Measurements from ENCODE around the gene GAS7.
"Not testable (repeated sequence)": the region's sequence is repeated elsewhere in the genome, so short reads cannot be mapped to it uniquely, and the experiment has no call there.

The GAS7 gene

GRCh38 chr17:10021272-10021984, 177.0 kb downstream of the GAS7 start:
- DNase-seq (ENCODE audit: low read depth in 3 of 3), result no peak

GRCh38 chr17:10019941-10020451, 178.4 kb downstream of the GAS7 start:
- no peak for DNase-seq (ENCODE audit: low read depth in 3 of 3)

- no peak for DNase-seq (ENCODE audit: low read depth in 3 of 3)
Measured at GRCh38 chr17:10018461-10018891, 179.9 kb downstream of the GAS7 start.

- not testable (repeated sequence) for DNase-seq (ENCODE audit: low read depth in 3 of 3)
Measured at GRCh38 chr17:10016958-10017570, 181.3 kb downstream of the GAS7 start.

- no peak for DNase-seq (ENCODE audit: low read depth in 3 of 3)
Measured at GRCh38 chr17:10013365-10014112, 184.9 kb downstream of the GAS7 start.

GRCh38 chr17:10010752-10011151, 187.7 kb downstream of the GAS7 start:
- no peak for DNase-seq (ENCODE audit: low read depth in 3 of 3)

- DNase-seq (ENCODE audit: low read depth in 3 of 3), result no peak
Measured at GRCh38 chr17:10003705-10004104, 194.7 kb downstream of the GAS7 start.

GRCh38 chr17:10002567-10003360, 195.6 kb downstream of the GAS7 start:
- not testable (repeated sequence) for DNase-seq (ENCODE audit: low read depth in 3 of 3)

GRCh38 chr17:10001306-10001873, 197.0 kb downstream of the GAS7 start:
- DNase-seq (ENCODE audit: low read depth in 3 of 3), result no peak

GRCh38 chr17:9999919-10000695, 198.3 kb downstream of the GAS7 start:
- no peak for DNase-seq (ENCODE audit: low read depth in 3 of 3)

- DNase-seq (ENCODE audit: low read depth in 3 of 3), result no peak
Measured at GRCh38 chr17:9998060-9998459, 200.3 kb downstream of the GAS7 start.

- no peak for DNase-seq (ENCODE audit: low read depth in 3 of 3)
Measured at GRCh38 chr17:9994761-9995160, 203.6 kb downstream of the GAS7 start.

- DNase-seq (ENCODE audit: low read depth in 3 of 3), result no peak
Measured at GRCh38 chr17:9991796-9992195, 206.6 kb downstream of the GAS7 start.

GRCh38 chr17:9991351-9991750, 207.1 kb downstream of the GAS7 start:
- no peak for DNase-seq (ENCODE audit: low read depth in 3 of 3)

GRCh38 chr17:9987779-9988585, 210.4 kb downstream of the GAS7 start:
- no peak for DNase-seq (ENCODE audit: low read depth in 3 of 3)

- no peak for DNase-seq (ENCODE audit: low read depth in 3 of 3)
Measured at GRCh38 chr17:9986754-9987382, 211.5 kb downstream of the GAS7 start.

- DNase-seq (ENCODE audit: low read depth in 3 of 3), result no peak
Measured at GRCh38 chr17:9985646-9986045, 212.8 kb downstream of the GAS7 start.

GRCh38 chr17:9984768-9985167, 213.6 kb downstream of the GAS7 start:
- DNase-seq (ENCODE audit: low read depth in 3 of 3), result no peak

GRCh38 chr17:9982159-9982558, 216.2 kb downstream of the GAS7 start:
- no peak for DNase-seq (ENCODE audit: low read depth in 3 of 3)

Measured in stimulated activated CD4-positive, alpha-beta T cell treated with anti-CD3 and anti-CD28 coated beads, TNF-alpha, amount 100 ng/mL, for 4 hours (primary cell).